ENCODE data around the gene ASB16. TPM values are rescaled to one million over a fixed set of nuclear protein-coding genes. Genes with fewer than 3 reads are reported as not detected.

The ASB16 gene
- total and polyA plus RNA-seq, 10 donors, result 0.09 to 0.57 (median 0.16) TPM; not detected in 7

GRCh38 chr17:44214896-44215295 is 44.4 kb downstream of the ASB16 start:
- Histone ChIP-seq H3K27me3 (replicated peaks in 1 of 7) (no peaks in the 10 kb centered on the region), H3K9me3 (no peaks in the 10 kb centered on the region), H3K27ac (peak overlapping the region in 7 of 8 donors; percentile 32 to 100 (median 98)), H3K36me3 (peaks cover 0 to 76% (median 61%) of the 10 kb centered on the region in 6 donors), H3K4me1 (peaks cover 32 to 85% (median 63%) of the 10 kb centered on the region in 6 donors), H3K4me3 (no peak overlapping the region)
- intact Hi-C loops (cut with DNase I; ENCODE audit: low total_unique reads), result no loop called here
- TF ChIP-seq POLR2AphosphoS5 (IDR thresholded peaks at IDR 0.05) (peak in 1 of 3 donors; percentile 19), POLR2A (IDR thresholded peaks at IDR 0.05) (no peak)
- WGBS, 5 donors, result 82 to 92% (median 90%) methylated on average over 6 of the region's 6 CpGs
- DNase-seq, result no peak

GRCh38 chr17:44216173-44216572 is 45.7 kb downstream of the ASB16 start:
- peak overlapping the region; percentile 55 to 100 (median 98) for H3K27ac ChIP-seq
- peak; percentile 87 for DNase-seq
- intact Hi-C loops (cut with DNase I; ENCODE audit: low total_unique reads), result no loop called here
- peaks cover 0 to 66% (median 53%) of the 10 kb centered on the region in 6 donors for H3K36me3 ChIP-seq
- H3K9me3 ChIP-seq, result no peaks in the 10 kb centered on the region
- peaks cover 21 to 75% (median 51%) of the 10 kb centered on the region in 6 donors for H3K4me1 ChIP-seq
- 30 to 50% (median 42%) methylated on average over 5 of the region's 5 CpGs for WGBS, 5 donors
- H3K4me3 ChIP-seq, result peak overlapping the region in 6 of 8 donors; percentile 2 to 96 (median 54)
- no peaks in the 10 kb centered on the region for H3K27me3 ChIP-seq (replicated peaks in 1 of 7)
- peak in 2 of 3 donors; percentile 57 to 79 for TF ChIP-seq POLR2AphosphoS5 (IDR thresholded peaks at IDR 0.05)
- TF ChIP-seq, protein P1, sequence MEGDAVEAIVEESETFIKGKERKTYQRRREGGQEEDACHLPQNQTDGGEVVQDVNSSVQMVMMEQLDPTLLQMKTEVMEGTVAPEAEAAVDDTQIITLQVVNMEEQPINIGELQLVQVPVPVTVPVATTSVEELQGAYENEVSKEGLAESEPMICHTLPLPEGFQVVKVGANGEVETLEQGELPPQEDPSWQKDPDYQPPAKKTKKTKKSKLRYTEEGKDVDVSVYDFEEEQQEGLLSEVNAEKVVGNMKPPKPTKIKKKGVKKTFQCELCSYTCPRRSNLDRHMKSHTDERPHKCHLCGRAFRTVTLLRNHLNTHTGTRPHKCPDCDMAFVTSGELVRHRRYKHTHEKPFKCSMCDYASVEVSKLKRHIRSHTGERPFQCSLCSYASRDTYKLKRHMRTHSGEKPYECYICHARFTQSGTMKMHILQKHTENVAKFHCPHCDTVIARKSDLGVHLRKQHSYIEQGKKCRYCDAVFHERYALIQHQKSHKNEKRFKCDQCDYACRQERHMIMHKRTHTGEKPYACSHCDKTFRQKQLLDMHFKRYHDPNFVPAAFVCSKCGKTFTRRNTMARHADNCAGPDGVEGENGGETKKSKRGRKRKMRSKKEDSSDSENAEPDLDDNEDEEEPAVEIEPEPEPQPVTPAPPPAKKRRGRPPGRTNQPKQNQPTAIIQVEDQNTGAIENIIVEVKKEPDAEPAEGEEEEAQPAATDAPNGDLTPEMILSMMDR (IDR thresholded peaks at IDR 0.05 in 8 of 11, conservative IDR thresholded peaks at IDR 0.05 in 3 of 11), result no peak

DNA sequence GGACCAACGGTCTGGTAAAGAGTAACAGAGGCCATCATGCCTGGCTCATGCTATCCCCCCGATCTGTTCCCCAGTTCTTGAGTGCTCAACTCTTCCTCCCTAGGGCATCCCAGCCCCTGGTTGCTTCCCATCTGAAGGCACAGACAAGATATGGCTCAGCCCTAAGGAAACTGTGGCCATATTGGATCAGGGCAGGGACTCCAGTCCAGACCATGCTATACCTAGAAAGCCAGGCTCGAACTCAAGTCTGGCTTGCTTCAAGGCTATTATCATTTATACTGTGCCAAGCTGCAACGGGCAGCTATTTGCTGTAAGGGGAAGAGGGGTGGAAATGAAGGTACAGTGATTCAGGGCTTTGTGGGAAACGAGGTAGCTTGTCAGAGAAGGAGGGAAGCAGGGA is 46.2 kb downstream of the ASB16 start:
- 42 to 50% (median 47%) methylated on average over 5 of the region's 5 CpGs for WGBS, 5 donors
- Histone ChIP-seq H3K27ac (peak overlapping the region; percentile 77 to 100 (median 98)), H3K4me1 (peaks cover 21 to 74% (median 51%) of the 10 kb centered on the region in 6 donors)

GRCh38 chr17:44217738-44218343 is 47.3 kb downstream of the ASB16 start:
- intact Hi-C loops (cut with DNase I; ENCODE audit: low total_unique reads), result loop anchor here (2.0 kb wide), 1 partner anchor 107 kb away; the partner anchor contains the start of gene SLC25A39
- peak; percentile 89 for DNase-seq
- peaks cover 0 to 49% (median 37%) of the 10 kb centered on the region in 6 donors for H3K36me3 ChIP-seq
- TF ChIP-seq, protein P1 (IDR thresholded peaks at IDR 0.05 in 8 of 11, conservative IDR thresholded peaks at IDR 0.05 in 3 of 11), result no peak
- TF ChIP-seq POLR2AphosphoS5 (IDR thresholded peaks at IDR 0.05), result no peak
- no peak for TF ChIP-seq POLR2A (IDR thresholded peaks at IDR 0.05)
- peak overlapping the region; percentile 43 to 96 (median 86) for H3K4me3 ChIP-seq
- peak overlapping the region; percentile 97 to 100 (median 99) for H3K27ac ChIP-seq
- 1 to 6% (median 3%) methylated on average over 10 of the region's 10 CpGs for WGBS, 5 donors
- H3K9me3 ChIP-seq, result no peaks in the 10 kb centered on the region
- H3K27me3 ChIP-seq (replicated peaks in 1 of 7), result no peaks in the 10 kb centered on the region
- peaks cover 29 to 74% (median 61%) of the 10 kb centered on the region in 6 donors for H3K4me1 ChIP-seq

More for the DNA sequence above, 46.2 kb downstream of the ASB16 start:
- Histone ChIP-seq H3K4me3 (peak overlapping the region in 6 of 8 donors; percentile 2 to 96 (median 88)), H3K9me3 (no peaks in the 10 kb centered on the region), H3K36me3 (peaks cover 0 to 61% (median 48%) of the 10 kb centered on the region in 6 donors), H3K27me3 (replicated peaks in 1 of 7) (no peaks in the 10 kb centered on the region)
- DNase-seq, result no peak
- intact Hi-C loops (cut with DNase I; ENCODE audit: low total_unique reads), result no loop called here
- TF ChIP-seq POLR2A (IDR thresholded peaks at IDR 0.05) (no peak), POLR2AphosphoS5 (IDR thresholded peaks at IDR 0.05) (no peak)
- TF ChIP-seq, protein P1 (IDR thresholded peaks at IDR 0.05 in 8 of 11, conservative IDR thresholded peaks at IDR 0.05 in 3 of 11), result no peak

Data from spleen (tissue), 11 donors.